Gastroesophageal sphincter (tissue), 3 donors: ENCODE measurements around the gene GALNT2.

Source experiments
- POLR2A ChIP-seq, 2 donors: fragments of 450-650 bp; IDR thresholded peaks; one replicate each; pipeline ENCODE4 v1.6.1; 2017; ENCODE audit warnings: antibody characterized with exemption in 2 of 2, mild to moderate bottlenecking in 2 of 2, moderate library complexity in 1 of 2
- POLR2AphosphoS5 ChIP-seq: sonication (generic); formaldehyde crosslinking; IDR thresholded peaks from one replicate; pipeline ENCODE4 v1.6.1; 2017; ENCODE audit warnings: antibody characterized with exemption
- TF ChIP-seq, protein P1 (sequence below), 4 experiments: fragments of 200-600 bp in 2 of 4; fragments of 450-650 bp in 2 of 4; sonication (generic) in 1 of 4; IDR thresholded peaks; one replicate each; pipeline ENCODE4 v1.5.1; 2017 to 2019; ENCODE audit warnings: antibody characterized with exemption in 4 of 4, mild to moderate bottlenecking in 2 of 4, moderate library complexity in 2 of 4

DNA sequence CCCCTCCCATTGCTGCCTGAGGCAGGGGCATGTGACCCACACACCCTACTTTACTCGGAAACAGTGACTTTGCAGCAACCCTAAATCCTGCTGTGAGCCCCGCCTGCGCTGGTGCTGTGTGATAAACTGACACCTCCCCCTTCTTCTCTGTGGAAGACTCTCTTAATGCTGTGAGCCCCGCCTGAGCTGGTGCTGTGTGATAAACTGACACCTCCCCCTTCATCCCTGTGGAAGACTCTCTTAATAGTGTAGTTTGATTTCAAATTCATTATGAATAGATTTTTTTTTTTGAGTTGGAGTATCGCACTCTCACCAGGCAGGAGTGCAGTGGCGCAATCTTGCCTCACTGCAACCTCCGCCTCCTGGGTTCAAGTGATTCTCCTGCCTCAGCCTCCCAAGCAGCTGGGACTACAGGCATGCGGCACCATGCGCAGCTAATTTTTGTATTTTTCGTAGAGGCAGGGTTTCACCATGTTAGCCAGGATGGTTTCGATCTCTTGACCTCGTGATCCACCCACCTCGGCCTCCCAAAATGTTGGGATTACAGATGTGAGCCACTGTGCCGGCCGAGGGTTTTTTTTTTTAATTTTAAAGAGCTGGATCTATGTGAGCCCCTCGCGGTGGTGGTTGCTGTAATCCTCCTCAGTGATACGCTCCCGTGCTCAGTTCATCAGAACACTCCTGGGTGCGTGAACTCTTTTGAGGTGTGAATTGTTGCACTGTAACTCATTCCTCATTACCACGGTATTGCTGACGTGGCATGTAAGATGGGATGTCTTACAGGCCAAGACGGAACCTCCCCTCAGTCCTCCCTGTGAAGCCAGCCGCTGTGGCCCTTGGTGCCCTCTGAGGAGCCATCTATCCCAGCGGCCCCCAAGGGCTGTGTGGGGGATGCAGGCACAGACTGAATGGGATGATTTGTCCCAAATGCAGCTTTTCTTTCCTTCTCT is 60.3 kb downstream of the GALNT2 start:
- TF ChIP-seq, protein P1, sequence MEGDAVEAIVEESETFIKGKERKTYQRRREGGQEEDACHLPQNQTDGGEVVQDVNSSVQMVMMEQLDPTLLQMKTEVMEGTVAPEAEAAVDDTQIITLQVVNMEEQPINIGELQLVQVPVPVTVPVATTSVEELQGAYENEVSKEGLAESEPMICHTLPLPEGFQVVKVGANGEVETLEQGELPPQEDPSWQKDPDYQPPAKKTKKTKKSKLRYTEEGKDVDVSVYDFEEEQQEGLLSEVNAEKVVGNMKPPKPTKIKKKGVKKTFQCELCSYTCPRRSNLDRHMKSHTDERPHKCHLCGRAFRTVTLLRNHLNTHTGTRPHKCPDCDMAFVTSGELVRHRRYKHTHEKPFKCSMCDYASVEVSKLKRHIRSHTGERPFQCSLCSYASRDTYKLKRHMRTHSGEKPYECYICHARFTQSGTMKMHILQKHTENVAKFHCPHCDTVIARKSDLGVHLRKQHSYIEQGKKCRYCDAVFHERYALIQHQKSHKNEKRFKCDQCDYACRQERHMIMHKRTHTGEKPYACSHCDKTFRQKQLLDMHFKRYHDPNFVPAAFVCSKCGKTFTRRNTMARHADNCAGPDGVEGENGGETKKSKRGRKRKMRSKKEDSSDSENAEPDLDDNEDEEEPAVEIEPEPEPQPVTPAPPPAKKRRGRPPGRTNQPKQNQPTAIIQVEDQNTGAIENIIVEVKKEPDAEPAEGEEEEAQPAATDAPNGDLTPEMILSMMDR (IDR thresholded peaks at IDR 0.05): no peak
- TF ChIP-seq POLR2AphosphoS5 (no peak), POLR2A (IDR thresholded peaks at IDR 0.05) (no peak)
